ENCODE data around the gene AKAP7.

The AKAP7 gene

DNA sequence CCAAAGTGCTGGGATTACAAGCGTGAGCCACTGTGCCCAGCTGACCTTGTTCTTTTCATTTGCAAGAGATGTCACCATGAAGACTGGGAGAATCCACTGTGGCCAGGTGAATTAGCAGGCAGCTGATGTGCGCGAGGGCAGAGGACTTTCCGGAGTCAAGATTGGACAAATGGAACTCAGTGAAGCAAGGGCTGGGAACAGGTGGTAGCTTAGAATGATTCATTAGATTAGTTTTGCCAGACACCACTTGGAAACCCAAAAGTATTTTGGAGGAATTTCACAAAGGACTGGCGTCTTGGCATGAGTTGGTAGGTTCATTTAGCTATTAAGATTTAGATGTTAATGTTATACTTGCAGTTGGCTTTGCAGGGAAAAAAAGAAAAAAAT, 4.7 kb upstream of the AKAP7 start:
- H3K36me3 ChIP-seq (ENCODE audit: control insufficient read depth in 2 of 2, insufficient read depth in 1 of 2, low read length in 2 of 2), result no peaks in the 10 kb centered on the region; a peak in 1 of 3 replicates
- H3K9me3 ChIP-seq (ENCODE audit: control insufficient read depth, insufficient read depth, low read depth, low read length), result no peaks in the 10 kb centered on the region
- POLR2A ChIA-PET, result no interaction called here
- H3K4me3 ChIP-seq (ENCODE audit: low read depth, low read length), result no peak overlapping the region
- no peaks in the 10 kb centered on the region; the same call in 1 of the 2 replicates for H3K4me1 ChIP-seq (ENCODE audit: control insufficient read depth, insufficient read depth, low read length)
- no peak for TF ChIP-seq ZNF10 (tag by site-specific recombination; IDR thresholded peaks at IDR 0.05)
- no peak for TF ChIP-seq ZNF660 (tag by site-specific recombination; IDR thresholded peaks at IDR 0.05)
- no peak for TF ChIP-seq SP3 (tag by site-specific recombination; IDR thresholded peaks at IDR 0.05)
- CTCF ChIA-PET, result interaction anchor here (0.5 to 1.3 kb wide), 3 partner anchors 48 to 404 kb away, joined by 3 read pairs; no protein-coding TSS in a partner anchor
- no peak overlapping the region for H3K27ac ChIP-seq (ENCODE audit: extremely low read depth, low read depth, low read length)

DNA sequence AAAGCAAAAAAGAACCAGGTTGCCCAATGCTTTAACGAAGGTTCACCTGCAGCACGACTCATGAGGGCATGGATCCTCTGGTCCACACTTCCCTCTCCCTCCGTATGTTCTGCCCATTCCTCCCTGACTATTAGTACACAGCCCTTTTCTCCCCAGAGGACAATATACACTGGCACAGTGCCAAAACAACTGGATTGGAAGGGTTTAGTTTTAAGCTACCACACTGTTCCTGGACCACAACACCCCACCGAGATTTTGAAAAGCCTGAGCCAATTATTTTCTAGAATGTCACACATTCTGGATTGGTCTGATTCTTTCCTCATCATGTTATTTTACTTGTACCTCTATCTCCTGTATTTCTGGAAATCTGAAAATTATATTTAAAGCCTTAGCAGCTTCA, 2.9 kb upstream of the AKAP7 start:
- POLR2A ChIA-PET, result interaction anchor here (1.1 kb wide), 1 partner anchor 10 kb away, joined by 3 read pairs; no protein-coding TSS in a partner anchor
- H3K4me1 ChIP-seq (ENCODE audit: control insufficient read depth, insufficient read depth, low read length), result peaks cover 4% of the 10 kb centered on the region; the same call in 1 of the 2 replicates
- no peaks in the 10 kb centered on the region; a peak in 1 of 3 replicates for H3K36me3 ChIP-seq (ENCODE audit: control insufficient read depth in 2 of 2, insufficient read depth in 1 of 2, low read length in 2 of 2)
- no peak overlapping the region for H3K27ac ChIP-seq (ENCODE audit: extremely low read depth, low read depth, low read length)
- H3K9me3 ChIP-seq (ENCODE audit: control insufficient read depth, insufficient read depth, low read depth, low read length), result no peaks in the 10 kb centered on the region
- CTCF ChIA-PET, result interaction anchor here (0.6 to 1.3 kb wide), 3 partner anchors 16 to 790 kb away, joined by 3 to 5 read pairs (median 4); no protein-coding TSS in a partner anchor
- peak; percentile 83 for TF ChIP-seq ZNF350 (tag by site-specific recombination; IDR thresholded peaks at IDR 0.05)
- TF ChIP-seq ZNF561 (tag by site-specific recombination; IDR thresholded peaks at IDR 0.05; ENCODE audit: borderline replicate concordance), result peak; percentile 29; the same call in 1 of the 2 replicates
- TF ChIP-seq ZNF549 (tag by site-specific recombination; IDR thresholded peaks at IDR 0.05), result 0 out of 2 replicates have a peak, but pooled peaks have one; percentile 28
- no peak for TF ChIP-seq ZNF501 (tag by site-specific recombination; IDR thresholded peaks at IDR 0.05)
- no peak for TF ChIP-seq ZNF366 (tag by site-specific recombination; conservative IDR thresholded peaks at IDR 0.05)
- peak; percentile 85 for TF ChIP-seq ZNF544 (tag by site-specific recombination; IDR thresholded peaks at IDR 0.05)
- TF ChIP-seq, protein P1, sequence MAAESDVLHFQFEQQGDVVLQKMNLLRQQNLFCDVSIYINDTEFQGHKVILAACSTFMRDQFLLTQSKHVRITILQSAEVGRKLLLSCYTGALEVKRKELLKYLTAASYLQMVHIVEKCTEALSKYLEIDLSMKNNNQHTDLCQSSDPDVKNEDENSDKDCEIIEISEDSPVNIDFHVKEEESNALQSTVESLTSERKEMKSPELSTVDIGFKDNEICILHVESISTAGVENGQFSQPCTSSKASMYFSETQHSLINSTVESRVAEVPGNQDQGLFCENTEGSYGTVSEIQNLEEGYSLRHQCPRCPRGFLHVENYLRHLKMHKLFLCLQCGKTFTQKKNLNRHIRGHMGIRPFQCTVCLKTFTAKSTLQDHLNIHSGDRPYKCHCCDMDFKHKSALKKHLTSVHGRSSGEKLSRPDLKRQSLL (tag by site-specific recombination; IDR thresholded peaks at IDR 0.05), result no peak
- peak; percentile 33; the same call in 1 of the 2 replicates for TF ChIP-seq ZNF37A (tag by site-specific recombination; IDR thresholded peaks at IDR 0.05)
- no peak for TF ChIP-seq ZNF391 (tag by site-specific recombination; IDR thresholded peaks at IDR 0.05; ENCODE audit: borderline replicate concordance, low read depth)
- TF ChIP-seq ZBTB44 (tag by site-specific recombination; IDR thresholded peaks at IDR 0.05), result peak; percentile 66
- TF ChIP-seq SCRT2 (tag by site-specific recombination; IDR thresholded peaks at IDR 0.05), result no peak
- TF ChIP-seq ZNF626 (tag by site-specific recombination; IDR thresholded peaks at IDR 0.05), result no peak
- TF ChIP-seq ZNF24 (tag by site-specific recombination; IDR thresholded peaks at IDR 0.05), result no peak
- no peak overlapping the region for H3K4me3 ChIP-seq (ENCODE audit: low read depth, low read length)

GRCh38 chr6:131134220-131134979, 867 bp upstream of the AKAP7 start:
- ChIA-PET CTCF (interaction anchor here (0.6 to 1.2 kb wide), 5 partner anchors 12 to 1569 kb away, joined by 3 to 4 read pairs (median 4); no protein-coding TSS in a partner anchor), POLR2A (interaction anchor here (1.1 kb wide), 1 partner anchor 12 kb away, joined by 3 read pairs; no protein-coding TSS in a partner anchor)
- Histone ChIP-seq H3K9me3 (ENCODE audit: control insufficient read depth, insufficient read depth, low read depth, low read length) (no peaks in the 10 kb centered on the region), H3K4me1 (ENCODE audit: control insufficient read depth, insufficient read depth, low read length) (peaks cover 4% of the 10 kb centered on the region; the same call in 1 of the 2 replicates), H3K27ac (ENCODE audit: extremely low read depth, low read depth, low read length) (no peak overlapping the region), H3K4me3 (ENCODE audit: low read depth, low read length) (no peak overlapping the region; the same call in 1 of the 2 replicates), H3K36me3 (ENCODE audit: control insufficient read depth in 2 of 2, insufficient read depth in 1 of 2, low read length in 2 of 2) (no peaks in the 10 kb centered on the region)
- no peak for TF ChIP-seq ZNF133 (tag by site-specific recombination; IDR thresholded peaks at IDR 0.05)
- TF ChIP-seq ZNF548 (tag by site-specific recombination; IDR thresholded peaks at IDR 0.05), result no peak
- no peak for TF ChIP-seq HOXA7 (CRISPR knock-in tag; IDR thresholded peaks at IDR 0.05; ENCODE audit: borderline replicate concordance)
- no peak for TF ChIP-seq ZNF37A (tag by site-specific recombination; IDR thresholded peaks at IDR 0.05)
- TF ChIP-seq ZBTB10 (tag by site-specific recombination; IDR thresholded peaks at IDR 0.05), result no peak
- TF ChIP-seq MEIS1 (CRISPR knock-in tag; IDR thresholded peaks at IDR 0.05; ENCODE audit: borderline replicate concordance), result no peak
- TF ChIP-seq ZNF350 (tag by site-specific recombination; IDR thresholded peaks at IDR 0.05), result no peak
- TF ChIP-seq ZNF670 (tag by site-specific recombination; IDR thresholded peaks at IDR 0.05; ENCODE audit: low read depth), result no peak
- TF ChIP-seq ZSCAN30 (tag by site-specific recombination; IDR thresholded peaks at IDR 0.05), result no peak
- TF ChIP-seq ZSCAN16 (tag by site-specific recombination; IDR thresholded peaks at IDR 0.05), result no peak
- TF ChIP-seq ZNF211 (tag by site-specific recombination; IDR thresholded peaks at IDR 0.05; ENCODE audit: low read depth), result no peak
- TF ChIP-seq GLIS1 (tag by site-specific recombination; IDR thresholded peaks at IDR 0.05), result no peak
